Activated T-cell treated with anti-CD3 and anti-CD28 coated beads, Interleukin-2, amount 50 U/mL, for 4 hours (primary cell): ENCODE results near the gene CHST11. TPM values are rescaled to one million over a fixed set of nuclear protein-coding genes. Genes with fewer than 3 reads are reported as not detected.

Source experiments
- ATAC-seq, 2 donors: fragments of 200-7000 bp; cut with Tn5 transposase; one replicate each; pipeline ENCODE4 v1.10.0; 2021
- DNase-seq: peaks from one replicate; pipeline ENCODE4 v3.0.0-alpha.2; 2020
- H3K27me3 Mint-ChIP-seq: one replicate; pipeline ENCODE4 v1.8.0; 2021; ENCODE audit warnings: low read depth, mixed read lengths
- H3K36me3 Mint-ChIP-seq: one replicate; pipeline ENCODE4 v1.8.0; 2022; ENCODE audit warnings: mixed read lengths; ENCODE audit not compliant: insufficient read depth
- H3K4me1 Mint-ChIP-seq: one replicate; pipeline ENCODE4 v1.8.0; 2021; ENCODE audit warnings: low read depth, mixed read lengths
- H3K4me3 Mint-ChIP-seq: one replicate; pipeline ENCODE4 v1.8.0; 2021; ENCODE audit warnings: mild to moderate bottlenecking, moderate library complexity, mixed read lengths
- H3K9me3 Mint-ChIP-seq: one replicate; pipeline ENCODE4 v1.8.0; 2021; ENCODE audit warnings: mixed read lengths
- total RNA-seq, 3 donors: library from RNA; stranded (reverse); gene quantifications; one replicate each; pipeline ENCODE4 v1.2.1, GENCODE V29; 2021

CHST11 gene
- total RNA-seq, 3 donors from 2014 or later = 40.5 to 70.7 (median 61.7) TPM

DNA sequence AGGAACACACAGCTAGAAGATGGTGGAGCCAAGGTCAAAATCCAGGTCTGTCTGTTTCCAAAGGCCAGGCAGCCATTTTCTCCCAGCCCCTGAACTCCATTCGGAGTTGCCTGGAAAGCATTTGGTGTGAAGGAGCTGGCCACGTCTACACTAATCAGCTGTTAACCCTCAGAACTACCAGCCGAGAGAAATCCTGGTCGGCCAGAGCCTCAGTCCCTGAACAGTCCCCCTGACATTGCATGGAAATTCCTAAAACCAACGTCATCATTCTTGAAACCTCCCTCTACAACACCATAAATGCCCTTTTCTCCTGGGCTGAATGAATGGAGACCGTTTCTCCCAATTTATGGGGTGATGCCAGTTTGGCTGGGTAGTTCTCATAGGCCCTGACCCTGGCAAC lies 255.7 kb downstream of the CHST11 start:
- ATAC-seq (no peak), DNase-seq (no peak)
- Mint-ChIP-seq H3K27me3 (no peaks in the 10 kb centered on the region), H3K9me3 (no peaks in the 10 kb centered on the region), H3K4me3 (no peak overlapping the region), H3K36me3 (peaks cover 3% of the 10 kb centered on the region), H3K4me1 (peaks cover 35% of the 10 kb centered on the region)

DNA sequence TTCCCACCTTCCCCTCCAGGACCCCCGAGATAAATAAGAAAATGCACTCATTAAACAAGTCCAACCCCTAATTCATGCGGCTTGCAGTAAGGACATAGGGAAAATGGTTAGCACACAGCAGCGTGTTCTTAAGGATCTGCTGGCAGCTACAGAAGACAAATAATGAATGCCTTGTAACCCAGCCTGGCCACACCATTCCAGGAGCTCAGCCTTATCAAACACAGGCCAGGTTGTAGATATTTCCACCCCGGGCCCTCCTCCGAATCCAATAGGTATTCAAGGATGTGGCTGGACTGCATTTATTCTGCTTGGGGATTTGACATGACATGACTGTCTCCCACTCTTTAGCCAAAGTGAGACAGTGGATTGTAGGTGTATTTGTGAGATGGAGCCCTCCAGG lies 256.2 kb downstream of the CHST11 start:
- Mint-ChIP-seq H3K4me3 (no peak overlapping the region), H3K36me3 (peaks cover 3% of the 10 kb centered on the region), H3K4me1 (peaks cover 30% of the 10 kb centered on the region), H3K9me3 (no peaks in the 10 kb centered on the region), H3K27me3 (no peaks in the 10 kb centered on the region)
- ATAC-seq (no peak), DNase-seq (no peak)

DNA sequence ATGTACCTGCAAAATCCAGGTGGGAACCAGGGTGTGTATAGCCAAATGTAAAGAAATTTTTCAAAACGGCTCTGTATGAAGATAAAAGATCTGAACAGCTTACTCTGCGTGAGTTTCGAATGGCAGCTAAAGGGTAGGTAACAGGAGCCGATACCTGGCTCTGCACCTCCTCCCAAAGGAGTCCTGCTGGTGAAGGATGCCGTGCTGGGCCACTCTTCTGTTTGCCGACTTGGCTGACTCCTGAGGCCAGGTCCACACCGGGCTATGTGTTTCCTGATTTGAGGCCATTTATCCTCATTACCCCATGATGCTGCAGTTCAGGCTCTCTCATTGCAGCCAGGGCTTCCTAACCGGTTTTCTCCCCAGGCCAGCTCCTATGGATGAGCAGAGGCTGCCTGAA lies 256.7 kb downstream of the CHST11 start:
- ATAC-seq = no peak
- peaks cover 3% of the 10 kb centered on the region for H3K36me3 Mint-ChIP-seq
- peaks cover 29% of the 10 kb centered on the region for H3K4me1 Mint-ChIP-seq

DNA sequence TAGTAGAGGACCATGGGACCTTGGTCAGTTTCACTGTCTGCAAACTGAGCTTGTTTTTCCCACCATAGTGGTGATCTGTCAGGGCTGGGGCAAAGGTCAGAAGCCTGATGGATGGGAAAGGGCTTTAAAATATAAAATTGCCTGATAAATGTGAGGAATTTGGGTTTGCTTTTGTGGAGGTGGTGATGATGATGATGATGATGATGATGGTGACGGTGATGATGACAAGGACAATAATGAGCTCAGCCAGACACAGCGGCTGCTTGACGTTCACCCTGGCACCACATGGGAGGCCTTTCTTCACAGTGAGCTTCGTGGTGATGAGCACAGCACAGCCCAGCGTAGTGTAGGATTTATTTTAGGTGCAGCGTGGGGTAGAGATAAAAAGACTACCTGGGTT lies 257.6 kb downstream of the CHST11 start:
- no peak for DNase-seq

More for the DNA sequence above, 256.7 kb downstream of the CHST11 start:
- Mint-ChIP-seq H3K27me3 (no peaks in the 10 kb centered on the region), H3K9me3 (no peaks in the 10 kb centered on the region), H3K4me3 (no peak overlapping the region)
- no peak for DNase-seq

DNA sequence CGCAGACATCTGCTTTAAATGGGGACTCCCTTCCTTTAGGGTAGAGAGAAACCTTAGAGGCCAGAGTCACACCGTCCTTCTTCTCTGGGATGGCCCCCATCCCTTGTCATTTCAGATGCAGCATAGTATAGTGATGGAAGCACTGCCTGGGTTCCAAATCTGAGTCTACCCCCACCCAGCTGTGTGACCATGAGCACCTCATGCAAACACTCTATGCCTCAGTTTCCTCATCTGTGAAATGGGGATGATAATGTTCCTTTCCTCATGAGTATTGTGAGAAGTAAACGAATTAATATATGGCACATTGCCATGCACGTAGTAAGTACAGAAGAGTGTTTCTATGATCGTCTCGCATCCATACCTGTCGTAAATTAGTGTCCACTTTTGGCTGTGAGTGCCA lies 259.4 kb downstream of the CHST11 start:
- H3K27me3 Mint-ChIP-seq = no peaks in the 10 kb centered on the region
- H3K9me3 Mint-ChIP-seq = no peaks in the 10 kb centered on the region
- peaks cover 3% of the 10 kb centered on the region for H3K36me3 Mint-ChIP-seq
- DNase-seq = no peak
- H3K4me3 Mint-ChIP-seq = no peak overlapping the region
- no peak for ATAC-seq
- peaks cover 40% of the 10 kb centered on the region for H3K4me1 Mint-ChIP-seq

More for the DNA sequence above, 257.6 kb downstream of the CHST11 start:
- Mint-ChIP-seq H3K4me3 (no peak overlapping the region), H3K36me3 (peaks cover 3% of the 10 kb centered on the region), H3K9me3 (no peaks in the 10 kb centered on the region), H3K27me3 (no peaks in the 10 kb centered on the region), H3K4me1 (peaks cover 29% of the 10 kb centered on the region)
- no peak for ATAC-seq

DNA sequence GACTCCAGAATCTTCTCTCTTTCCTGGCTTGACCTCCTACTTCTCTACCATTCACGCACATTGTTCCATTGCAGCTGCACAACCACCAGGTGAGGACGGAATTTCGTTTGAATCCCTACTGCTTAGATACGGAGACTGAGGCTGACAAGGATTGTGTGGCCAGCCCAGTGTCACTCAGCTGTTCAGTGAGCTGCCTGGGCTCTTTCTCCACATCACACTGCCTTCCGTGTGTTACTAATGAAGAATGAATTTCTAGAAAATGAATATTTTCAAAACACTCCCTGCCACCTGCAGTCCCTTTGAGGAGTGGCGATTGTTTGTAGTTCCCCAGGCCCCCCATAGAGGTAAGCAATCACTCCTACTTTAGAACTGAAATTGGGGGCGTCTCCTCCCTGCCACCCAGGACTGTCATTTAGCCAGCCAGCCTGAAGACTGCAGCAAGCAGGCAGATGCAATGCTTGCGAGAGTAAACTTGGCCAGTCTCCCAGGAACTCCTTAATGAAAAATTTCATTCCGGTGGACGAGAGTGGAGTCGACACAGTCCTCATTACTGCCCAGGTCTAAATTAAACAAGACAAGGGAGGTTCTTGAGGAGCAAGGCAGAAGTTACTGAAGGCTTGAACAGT lies 261.7 kb downstream of the CHST11 start:
- Mint-ChIP-seq H3K4me3 (no peak overlapping the region), H3K4me1 (peaks cover 52% of the 10 kb centered on the region), H3K9me3 (no peaks in the 10 kb centered on the region), H3K27me3 (no peaks in the 10 kb centered on the region), H3K36me3 (peaks cover 3% of the 10 kb centered on the region)
- DNase-seq (no peak), ATAC-seq (no peak)

DNA sequence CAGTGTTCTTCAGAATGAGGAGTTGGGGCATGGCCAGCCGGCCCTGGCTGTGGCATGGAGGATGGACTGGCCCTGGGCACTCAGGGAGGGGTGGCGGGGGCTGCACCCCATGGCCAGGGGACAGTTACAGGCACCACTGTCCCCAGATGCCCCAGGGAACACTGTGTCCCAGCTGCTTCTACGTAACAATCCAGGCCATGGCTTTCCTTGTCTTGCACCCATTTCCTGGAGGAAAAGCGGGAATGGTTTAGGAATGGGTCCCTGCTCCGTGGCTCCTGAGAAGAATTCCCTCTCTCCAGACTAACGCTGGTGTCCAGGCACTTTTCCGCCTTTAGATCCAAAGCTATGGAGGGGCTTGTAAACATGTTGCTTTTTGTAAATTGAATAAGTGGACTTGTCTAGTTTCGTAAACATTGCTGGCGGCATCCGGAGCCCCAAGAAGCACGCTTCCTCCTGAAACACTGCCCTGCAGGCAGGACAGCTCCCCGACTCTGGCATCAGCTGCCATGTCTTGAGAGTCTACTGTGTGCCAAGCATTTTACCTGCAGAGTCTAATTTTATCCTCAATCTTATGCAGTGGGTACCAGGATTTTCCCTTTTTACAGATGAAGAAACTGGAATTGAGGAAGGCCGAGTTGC lies 263.1 kb downstream of the CHST11 start:
- peaks cover 54% of the 10 kb centered on the region for H3K4me1 Mint-ChIP-seq
- no peaks in the 10 kb centered on the region for H3K36me3 Mint-ChIP-seq
- H3K4me3 Mint-ChIP-seq = peak overlapping the region; percentile 74
- H3K27me3 Mint-ChIP-seq = no peaks in the 10 kb centered on the region
- DNase-seq (no peak), ATAC-seq (peak; percentile 10 to 19)
- H3K9me3 Mint-ChIP-seq = no peaks in the 10 kb centered on the region

DNA sequence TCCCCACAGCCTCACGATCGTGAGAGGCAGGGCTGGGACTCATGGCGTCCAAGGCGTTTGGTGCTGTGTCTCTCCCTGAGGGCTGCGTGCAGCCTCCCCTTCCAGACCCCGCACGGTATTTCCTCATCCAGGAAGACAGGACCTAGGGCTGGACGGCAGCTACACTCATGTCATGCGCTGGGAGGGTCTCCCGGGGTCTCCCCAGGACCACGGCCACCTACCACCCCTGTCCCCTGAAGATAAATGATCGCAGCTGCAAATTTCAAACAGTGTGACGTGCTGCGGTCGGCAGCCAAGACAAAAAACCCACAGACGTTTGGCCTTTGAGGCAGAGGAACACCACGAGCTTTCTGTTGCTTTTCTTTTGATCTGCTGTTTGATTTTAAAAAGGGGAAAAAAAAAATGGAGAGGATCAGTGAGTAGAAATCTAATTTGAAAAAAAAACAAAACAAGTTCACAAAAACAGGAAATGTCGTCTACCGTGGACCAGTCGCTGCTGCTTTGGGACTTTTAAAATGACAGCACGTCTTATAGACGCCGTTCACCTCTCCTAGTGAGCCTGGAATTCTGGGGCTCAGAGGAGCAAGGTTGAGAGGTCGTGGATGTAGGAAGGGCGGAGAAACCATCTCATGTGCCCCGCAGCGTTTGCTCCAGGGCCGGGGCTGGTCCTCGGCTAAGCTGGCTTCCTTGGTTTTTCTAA lies 263.7 kb downstream of the CHST11 start:
- ATAC-seq (peak; percentile 76 to 84), DNase-seq (peak; percentile 53)
- no peaks in the 10 kb centered on the region for H3K36me3 Mint-ChIP-seq
- peak overlapping the region; percentile 74 for H3K4me3 Mint-ChIP-seq
- H3K4me1 Mint-ChIP-seq = peaks cover 57% of the 10 kb centered on the region
- H3K27me3 Mint-ChIP-seq = no peaks in the 10 kb centered on the region
- no peaks in the 10 kb centered on the region for H3K9me3 Mint-ChIP-seq

DNA sequence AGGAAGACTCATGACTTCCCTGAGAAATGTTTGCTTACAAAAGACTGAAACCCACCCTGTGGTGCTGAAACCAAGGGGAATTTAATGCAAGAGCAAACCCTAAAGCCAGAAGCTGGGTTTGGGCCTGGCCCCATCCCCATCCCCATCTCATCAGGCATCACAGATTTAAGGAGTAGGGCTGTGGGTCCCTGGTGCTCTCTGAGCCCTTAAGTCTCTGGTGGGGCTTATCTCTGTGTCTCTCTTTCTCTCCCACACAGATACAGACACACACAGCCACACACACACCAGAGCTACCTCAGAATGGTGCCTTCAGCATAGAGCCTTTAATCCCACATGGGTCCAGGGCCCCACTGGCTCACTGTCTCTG lies 264.3 kb downstream of the CHST11 start:
- H3K4me3 Mint-ChIP-seq = peak overlapping the region; percentile 74
- no peak for DNase-seq
- peak in 1 of 2 donors; percentile 19 for ATAC-seq
- H3K27me3 Mint-ChIP-seq = no peaks in the 10 kb centered on the region
- H3K9me3 Mint-ChIP-seq = no peaks in the 10 kb centered on the region
- H3K4me1 Mint-ChIP-seq = peaks cover 52% of the 10 kb centered on the region
- peaks cover 2% of the 10 kb centered on the region for H3K36me3 Mint-ChIP-seq

DNA sequence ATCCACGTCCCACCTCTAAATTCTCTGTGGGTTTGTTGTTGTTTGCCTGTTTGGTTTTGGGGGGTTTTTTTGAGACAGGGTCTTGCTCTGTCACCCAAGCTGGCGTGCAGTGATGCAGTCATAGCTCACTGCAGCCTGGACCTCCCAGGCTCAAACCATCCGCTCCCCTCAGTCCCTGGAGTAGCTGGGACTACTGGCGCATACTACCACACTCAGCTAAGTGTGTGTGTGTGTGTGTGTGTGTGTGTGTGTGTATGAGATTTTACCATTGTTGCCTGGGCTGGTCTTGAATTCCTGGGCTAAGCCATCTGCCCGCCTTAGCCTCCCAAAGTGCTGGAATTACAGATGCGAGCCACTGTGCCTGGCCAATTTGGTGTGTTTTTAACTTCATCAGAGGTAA lies 265.2 kb downstream of the CHST11 start:
- Mint-ChIP-seq H3K27me3 (no peaks in the 10 kb centered on the region), H3K9me3 (no peaks in the 10 kb centered on the region), H3K36me3 (peaks cover 2% of the 10 kb centered on the region), H3K4me1 (peaks cover 51% of the 10 kb centered on the region), H3K4me3 (no peak overlapping the region)
- ATAC-seq (no peak), DNase-seq (no peak)

DNA sequence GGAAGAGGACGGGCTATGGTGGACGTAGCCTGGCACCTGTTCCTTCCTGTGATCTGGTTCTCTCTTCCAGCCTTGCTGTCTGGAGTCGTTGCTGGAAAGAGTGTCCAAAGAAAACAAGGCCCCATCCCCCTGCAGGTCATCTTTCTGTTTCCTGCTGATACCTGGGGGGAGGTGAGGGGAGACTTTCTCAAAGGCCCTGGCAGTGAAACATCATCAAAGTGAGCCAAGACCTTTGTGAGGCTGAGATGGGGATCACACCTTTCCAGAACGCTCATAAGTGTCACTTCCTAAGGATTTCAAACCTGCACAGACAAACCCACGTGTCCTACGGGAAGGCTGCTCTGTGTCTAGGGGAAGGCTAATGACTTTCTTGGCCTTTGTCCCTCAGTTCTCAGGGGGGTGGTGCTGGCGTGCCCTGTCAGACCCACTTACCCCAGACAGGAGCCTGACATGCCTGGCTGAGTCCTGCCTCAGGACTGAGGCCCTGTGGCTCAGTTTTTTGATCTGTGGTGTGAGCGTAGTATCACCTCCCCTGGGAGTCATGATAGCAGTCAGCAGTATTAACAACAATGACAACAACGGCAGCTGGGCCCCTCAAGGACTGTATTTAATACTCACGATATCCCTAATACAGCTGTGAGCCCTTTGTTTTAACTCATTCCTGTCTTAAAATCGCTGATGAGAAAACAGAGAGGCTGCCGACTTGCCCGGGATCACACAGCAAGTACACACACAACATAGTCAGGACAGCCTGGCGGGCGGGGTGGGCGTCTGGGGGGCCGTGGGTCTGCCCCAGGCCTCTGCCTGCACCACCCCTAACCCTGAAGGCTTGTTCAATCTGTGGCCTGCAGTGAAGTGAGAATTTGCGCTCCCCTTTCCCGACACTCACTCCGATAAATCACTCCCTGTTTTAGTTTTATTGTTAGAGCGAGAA lies 266.1 kb downstream of the CHST11 start:
- peaks cover 4% of the 10 kb centered on the region for H3K36me3 Mint-ChIP-seq
- DNase-seq = no peak
- H3K4me3 Mint-ChIP-seq = no peak overlapping the region
- no peak for ATAC-seq
- no peaks in the 10 kb centered on the region for H3K27me3 Mint-ChIP-seq
- H3K9me3 Mint-ChIP-seq = no peaks in the 10 kb centered on the region
- H3K4me1 Mint-ChIP-seq = peaks cover 57% of the 10 kb centered on the region

DNA sequence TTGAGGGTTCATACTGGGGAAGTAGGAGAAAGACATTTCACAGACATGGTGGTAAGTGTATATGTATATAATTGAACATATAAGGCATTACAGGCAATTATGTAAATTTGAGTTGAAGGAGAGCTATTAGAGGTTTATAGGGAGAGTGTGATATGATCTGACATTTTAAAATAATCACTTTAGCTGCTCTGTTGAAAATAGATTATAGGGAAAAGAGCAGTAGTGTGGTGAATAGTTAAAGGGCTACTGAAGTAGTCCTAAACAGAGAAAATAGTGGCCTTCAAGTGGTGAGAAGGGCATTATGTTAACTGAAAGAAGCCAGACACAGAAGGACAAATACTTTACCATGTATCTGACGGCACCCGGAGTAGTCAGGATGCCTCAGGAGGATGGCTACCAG lies 267.1 kb downstream of the CHST11 start:
- ATAC-seq = no peak
- peaks cover 4% of the 10 kb centered on the region for H3K36me3 Mint-ChIP-seq
- no peak overlapping the region for H3K4me3 Mint-ChIP-seq
- DNase-seq = no peak
- peaks cover 58% of the 10 kb centered on the region for H3K4me1 Mint-ChIP-seq
- no peaks in the 10 kb centered on the region for H3K9me3 Mint-ChIP-seq
- no peaks in the 10 kb centered on the region for H3K27me3 Mint-ChIP-seq

DNA sequence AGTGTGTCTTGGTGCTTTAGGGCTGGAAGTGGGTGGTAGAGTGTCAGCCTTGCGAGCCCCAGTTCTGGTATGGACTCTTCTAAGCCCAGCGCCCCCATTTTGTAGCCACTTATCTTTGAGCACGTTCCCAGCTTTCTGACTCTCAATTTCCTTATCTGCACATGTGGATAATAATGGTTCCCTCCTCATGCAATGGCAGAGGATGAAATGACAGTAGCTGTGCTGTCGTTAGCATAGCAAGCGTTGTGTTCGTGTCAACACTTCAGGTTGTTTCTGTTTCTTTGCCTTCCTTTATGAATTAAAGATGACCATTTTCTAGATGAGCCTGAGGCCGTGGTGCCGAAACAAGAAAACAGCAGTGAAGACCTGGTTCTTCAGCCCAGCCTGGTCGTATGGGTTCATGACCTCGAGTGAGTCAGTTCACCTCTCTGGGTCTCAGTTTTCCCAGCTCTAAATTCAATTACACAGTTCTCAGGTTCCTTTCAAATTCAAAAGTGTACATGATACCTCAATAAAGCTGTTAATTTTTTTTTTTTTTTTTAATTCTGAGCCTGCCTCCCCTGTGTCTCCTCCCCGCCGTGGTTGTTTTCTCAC lies 268.3 kb downstream of the CHST11 start:
- peaks cover 4% of the 10 kb centered on the region for H3K36me3 Mint-ChIP-seq
- no peak for ATAC-seq
- H3K27me3 Mint-ChIP-seq = no peaks in the 10 kb centered on the region
- DNase-seq = no peak
- H3K4me1 Mint-ChIP-seq = peaks cover 54% of the 10 kb centered on the region
- no peaks in the 10 kb centered on the region for H3K9me3 Mint-ChIP-seq
- H3K4me3 Mint-ChIP-seq = no peak overlapping the region

DNA sequence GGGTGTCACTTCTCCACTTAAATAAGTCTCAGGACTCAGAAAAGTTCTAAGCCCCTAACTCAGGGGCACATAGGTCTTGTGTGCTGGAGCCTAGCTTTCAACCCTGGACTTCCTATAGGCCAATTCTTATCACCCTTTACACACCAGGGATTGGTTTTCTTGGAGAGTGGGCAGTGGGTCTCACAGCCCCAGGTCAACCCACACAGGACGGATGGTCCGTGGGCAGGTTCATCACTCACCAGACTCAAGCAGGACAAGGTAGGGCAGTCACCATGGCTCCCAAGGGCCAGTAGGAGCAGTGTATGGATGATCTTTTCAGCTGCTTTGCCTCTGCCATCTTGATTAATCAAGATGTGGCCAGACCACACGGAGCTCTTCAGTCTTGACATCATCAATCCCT lies 268.9 kb downstream of the CHST11 start:
- ATAC-seq (no peak), DNase-seq (no peak)
- Mint-ChIP-seq H3K4me1 (peaks cover 49% of the 10 kb centered on the region), H3K27me3 (no peaks in the 10 kb centered on the region), H3K9me3 (no peaks in the 10 kb centered on the region), H3K36me3 (peaks cover 4% of the 10 kb centered on the region), H3K4me3 (no peak overlapping the region)
